Body of pancreas (tissue), 4 donors: Measurements from ENCODE around the gene BTBD9. TPM values are rescaled to one million over a fixed set of nuclear protein-coding genes. Genes with fewer than 3 reads are reported as not detected.

ENCODE experiments used
- ATAC-seq: fragments of 150-250 bp; one replicate; pipeline ENCODE4 v1.9.1; 2016
- DNase-seq, 4 donors: peaks; one replicate each; pipeline ENCODE4 v3.0.0-alpha.2; 2019
- H3K27ac ChIP-seq, 4 donors: fragments of 200-600 bp; sonication (generic); 1 replicate in 3 of 4; 2 replicates in 1 of 4; pipeline versions ENCODE4 v1.5.1 to v1.6.1; 2016 to 2019; ENCODE audit warnings: mild to moderate bottlenecking in 1 of 4, mixed read lengths in 1 of 4, moderate library complexity in 1 of 4
- H3K27me3 ChIP-seq, 2 donors: fragments of 200-600 bp; sonication (generic); one replicate each; pipeline ENCODE4 v1.6.0; 2016; ENCODE audit warnings: mild to moderate bottlenecking in 1 of 2
- H3K36me3 ChIP-seq, 2 donors: fragments of 200-600 bp; sonication (generic); replicated peaks in 1 of 2; 2 replicates each; pipeline ENCODE4 v1.5.1; 2016; ENCODE audit warnings: low read depth in 2 of 2; ENCODE audit not compliant: insufficient read depth in 1 of 2
- H3K4me1 ChIP-seq: fragments of 200-600 bp; sonication (generic); one replicate; pipeline ENCODE4 v1.6.0; 2016
- H3K4me3 ChIP-seq, 2 donors: fragments of 200-600 bp; sonication (generic); 1 replicate in 1 of 2; 2 replicates in 1 of 2; pipeline ENCODE4 v1.5.1; 2016 to 2019
- H3K9me3 ChIP-seq, 3 donors: fragments of 200-600 bp; sonication (generic); 1 replicate in 2 of 3; 2 replicates in 1 of 3; pipeline ENCODE4 v1.5.1; 2016
- POLR2A ChIP-seq, 3 donors: fragments of 450-650 bp; IDR thresholded peaks; one replicate each; pipeline ENCODE4 v1.6.1; 2016; ENCODE audit warnings: antibody characterized with exemption in 3 of 3, mild to moderate bottlenecking in 2 of 3
- WGBS, 2 donors: methylation state at CpG; one replicate each; pipeline ENCODE4 v1.1.5; 2017; 5-methylcytosine and 5-hydroxymethylcytosine counted together
- intact Hi-C: fragments of 100-400 bp; cut with DNase I; formaldehyde crosslinking; loops from one replicate; pipeline ENCODE4 v1.15.1; 2023
- total RNA-seq, 2 donors: library from RNA; depleted of rRNA; stranded (reverse); fragments of >200 nt; gene quantifications; one replicate each; pipeline ENCODE4 v1.1.0, GENCODE V29; 2016
- TF ChIP-seq, protein P1 (sequence below), 7 experiments: fragments of 450-650 bp in 4 of 7; fragments of 200-600 bp in 3 of 7; sonication (generic) in 3 of 7; IDR thresholded peaks; one replicate each; pipeline ENCODE4 v1.5.1; 2016 to 2019; ENCODE audit warnings: antibody characterized with exemption in 7 of 7

Gene BTBD9
- total RNA-seq, 2 donors from 2014 or later = 11.9 to 29.3 TPM

DNA sequence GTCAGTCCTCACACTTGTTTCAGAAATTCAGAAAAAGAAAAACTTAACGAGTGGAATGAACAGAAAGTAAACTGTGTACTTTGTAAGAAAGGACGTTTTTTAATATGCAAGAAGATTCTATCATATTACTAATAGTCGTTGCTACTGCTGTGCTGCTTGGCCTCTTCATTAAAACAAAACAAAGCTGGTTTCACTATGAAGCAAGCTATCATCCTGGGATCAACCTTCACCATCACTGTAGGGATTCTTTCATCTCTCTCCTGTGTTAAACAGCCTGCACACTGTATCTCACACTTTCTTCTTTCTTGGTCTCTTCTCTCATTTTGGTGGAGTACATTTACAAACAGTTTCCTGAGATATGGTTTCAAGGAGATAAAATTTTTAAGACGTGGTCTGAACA is 284.2 kb downstream of the BTBD9 start:
- no peak overlapping the region for H3K27ac ChIP-seq
- ATAC-seq (no peak), DNase-seq (no peak)
- no peaks in the 10 kb centered on the region for H3K4me1 ChIP-seq
- TF ChIP-seq, protein P1, sequence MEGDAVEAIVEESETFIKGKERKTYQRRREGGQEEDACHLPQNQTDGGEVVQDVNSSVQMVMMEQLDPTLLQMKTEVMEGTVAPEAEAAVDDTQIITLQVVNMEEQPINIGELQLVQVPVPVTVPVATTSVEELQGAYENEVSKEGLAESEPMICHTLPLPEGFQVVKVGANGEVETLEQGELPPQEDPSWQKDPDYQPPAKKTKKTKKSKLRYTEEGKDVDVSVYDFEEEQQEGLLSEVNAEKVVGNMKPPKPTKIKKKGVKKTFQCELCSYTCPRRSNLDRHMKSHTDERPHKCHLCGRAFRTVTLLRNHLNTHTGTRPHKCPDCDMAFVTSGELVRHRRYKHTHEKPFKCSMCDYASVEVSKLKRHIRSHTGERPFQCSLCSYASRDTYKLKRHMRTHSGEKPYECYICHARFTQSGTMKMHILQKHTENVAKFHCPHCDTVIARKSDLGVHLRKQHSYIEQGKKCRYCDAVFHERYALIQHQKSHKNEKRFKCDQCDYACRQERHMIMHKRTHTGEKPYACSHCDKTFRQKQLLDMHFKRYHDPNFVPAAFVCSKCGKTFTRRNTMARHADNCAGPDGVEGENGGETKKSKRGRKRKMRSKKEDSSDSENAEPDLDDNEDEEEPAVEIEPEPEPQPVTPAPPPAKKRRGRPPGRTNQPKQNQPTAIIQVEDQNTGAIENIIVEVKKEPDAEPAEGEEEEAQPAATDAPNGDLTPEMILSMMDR (IDR thresholded peaks at IDR 0.05) = no peak
- TF ChIP-seq POLR2A (IDR thresholded peaks at IDR 0.05) = no peak
- H3K27me3 ChIP-seq = no peaks in the 10 kb centered on the region
- intact Hi-C loops = no loop called here
- H3K4me3 ChIP-seq = no peak overlapping the region
- no peaks in the 10 kb centered on the region for H3K36me3 ChIP-seq
- no peaks in the 10 kb centered on the region for H3K9me3 ChIP-seq
- WGBS, 2 donors = 56 to 65% methylated on average over 4 of the region's 4 CpGs

DNA sequence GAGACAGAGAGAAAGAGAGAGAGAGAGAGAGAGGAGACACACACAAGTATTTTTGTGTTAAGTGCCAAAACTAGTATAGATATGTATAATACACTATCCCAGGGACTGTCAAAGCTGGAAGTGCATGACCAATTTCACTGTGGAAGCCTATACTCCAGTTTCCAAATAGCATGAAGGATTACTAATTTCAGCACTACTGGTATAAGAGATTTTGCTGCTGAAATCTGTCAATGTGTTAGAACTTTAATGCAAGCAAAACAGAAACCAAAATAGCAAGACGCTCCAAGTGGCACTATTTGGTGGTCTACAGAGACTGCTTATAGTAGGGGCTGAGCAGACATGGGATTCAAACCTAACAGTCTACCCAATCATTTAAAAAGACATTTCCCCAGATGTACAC is 284.8 kb downstream of the BTBD9 start:
- WGBS, 2 donors = 79 to 88% methylated on average over 1 of the region's 1 CpG
- no peaks in the 10 kb centered on the region for H3K9me3 ChIP-seq
- TF ChIP-seq, protein P1 (IDR thresholded peaks at IDR 0.05) = no peak
- no peak for TF ChIP-seq POLR2A (IDR thresholded peaks at IDR 0.05)
- no peaks in the 10 kb centered on the region for H3K4me1 ChIP-seq
- intact Hi-C loops = no loop called here
- no peak for ATAC-seq
- H3K36me3 ChIP-seq = no peaks in the 10 kb centered on the region
- no peak for DNase-seq
- H3K27me3 ChIP-seq = no peaks in the 10 kb centered on the region
- H3K4me3 ChIP-seq = no peak overlapping the region
- H3K27ac ChIP-seq = no peak overlapping the region

DNA sequence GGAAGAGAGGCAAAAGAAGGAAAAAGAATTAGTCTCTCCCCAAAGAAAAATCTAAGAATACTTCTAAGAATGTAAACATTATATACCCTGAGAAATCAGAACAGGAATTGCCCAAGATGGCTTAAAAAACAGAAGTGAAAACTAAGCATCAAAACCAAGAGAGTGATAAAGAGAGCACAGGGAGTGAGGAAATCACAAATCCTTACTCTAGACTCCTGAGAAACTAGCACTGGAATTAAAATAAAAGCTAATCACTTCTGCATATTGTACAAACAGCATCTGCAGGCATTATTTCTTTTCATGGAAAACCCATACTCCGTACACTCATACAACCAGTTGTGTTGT is 285.7 kb downstream of the BTBD9 start:
- Histone ChIP-seq H3K27me3 (no peaks in the 10 kb centered on the region), H3K36me3 (no peaks in the 10 kb centered on the region), H3K9me3 (no peaks in the 10 kb centered on the region), H3K4me1 (no peaks in the 10 kb centered on the region), H3K4me3 (no peak overlapping the region), H3K27ac (no peak overlapping the region)
- DNase-seq (no peak), ATAC-seq (no peak)
- intact Hi-C loops = no loop called here
- TF ChIP-seq, protein P1 (IDR thresholded peaks at IDR 0.05) = no peak
- TF ChIP-seq POLR2A (IDR thresholded peaks at IDR 0.05) = no peak
- 88 to 89% methylated on average over 1 of the region's 1 CpG for WGBS, 2 donors

DNA sequence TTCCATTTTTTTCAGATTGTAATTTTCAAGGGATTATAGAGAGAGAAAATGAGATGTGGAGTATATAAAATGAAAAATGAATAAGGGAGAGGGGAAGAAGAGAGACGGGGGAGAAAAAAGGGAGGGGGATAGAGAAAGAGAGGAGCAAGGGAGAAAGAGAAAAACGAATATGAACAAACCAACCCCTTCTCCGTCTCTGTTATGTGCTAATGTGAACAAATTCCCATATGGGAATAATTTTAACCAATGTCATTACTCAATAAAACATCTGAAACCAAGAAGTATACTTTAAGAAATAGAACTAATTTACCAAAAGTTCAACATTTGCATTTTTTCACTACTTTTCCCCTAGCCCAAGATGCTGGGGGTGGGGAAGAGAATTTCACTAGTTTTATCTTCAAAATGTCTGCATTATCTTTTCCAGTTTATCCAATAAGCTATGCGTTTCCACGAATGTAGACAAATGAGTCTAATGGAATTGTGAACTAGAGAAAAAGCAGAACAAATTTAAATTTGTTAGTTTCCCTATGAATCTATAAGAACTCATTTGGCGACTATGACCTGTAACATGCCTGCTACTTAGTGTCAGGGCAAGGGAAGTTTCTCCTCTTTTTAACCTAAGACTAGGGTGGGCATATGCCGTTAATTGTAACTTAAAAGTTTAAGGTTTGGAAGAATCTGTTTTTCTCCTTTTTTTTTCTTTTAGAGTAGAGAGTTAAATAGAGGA is 286.3 kb downstream of the BTBD9 start:
- no peak overlapping the region for H3K4me3 ChIP-seq
- no peaks in the 10 kb centered on the region for H3K9me3 ChIP-seq
- TF ChIP-seq, protein P1 (IDR thresholded peaks at IDR 0.05) = no peak
- no peak for TF ChIP-seq POLR2A (IDR thresholded peaks at IDR 0.05)
- no peaks in the 10 kb centered on the region for H3K36me3 ChIP-seq
- ATAC-seq (no peak), DNase-seq (no peak)
- intact Hi-C loops = no loop called here
- no peaks in the 10 kb centered on the region for H3K27me3 ChIP-seq
- H3K4me1 ChIP-seq = no peaks in the 10 kb centered on the region
- 86 to 88% methylated on average over 7 of the region's 7 CpGs for WGBS, 2 donors
- no peak overlapping the region for H3K27ac ChIP-seq

DNA sequence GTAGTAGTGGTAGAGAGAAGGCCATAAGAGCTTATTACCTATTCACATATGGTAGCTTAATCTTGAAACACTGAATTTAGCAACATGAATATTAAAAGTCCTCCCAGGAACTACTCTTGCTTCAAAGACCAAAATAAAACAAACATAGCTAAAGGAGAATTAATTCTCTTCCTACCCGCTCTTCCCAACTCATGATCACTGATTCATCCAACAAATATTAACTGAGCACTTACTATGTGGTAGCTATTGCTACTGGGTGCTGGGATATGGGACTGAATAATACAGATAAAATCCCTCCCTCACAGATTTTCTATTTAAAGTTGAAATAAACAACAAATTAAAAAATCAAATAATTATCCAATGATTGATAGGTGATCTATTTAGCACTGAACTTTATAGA is 287.1 kb downstream of the BTBD9 start:
- TF ChIP-seq, protein P1 (IDR thresholded peaks at IDR 0.05) = no peak
- no peak for TF ChIP-seq POLR2A (IDR thresholded peaks at IDR 0.05)
- no peak for ATAC-seq
- H3K27me3 ChIP-seq = no peaks in the 10 kb centered on the region
- no peaks in the 10 kb centered on the region for H3K4me1 ChIP-seq
- H3K9me3 ChIP-seq = no peaks in the 10 kb centered on the region
- intact Hi-C loops = no loop called here
- no peak overlapping the region for H3K4me3 ChIP-seq
- DNase-seq = no peak
- H3K36me3 ChIP-seq = no peaks in the 10 kb centered on the region
- H3K27ac ChIP-seq = no peak overlapping the region
- 97 to 100% methylated on average over 1 of the region's 1 CpG for WGBS, 2 donors
